Stomach (tissue), 9 donors: ENCODE results near the gene ODAPH. TPM values are rescaled to one million over a fixed set of nuclear protein-coding genes. Genes with fewer than 3 reads are reported as not detected.

Experiments used
- DNase-seq, 2 donors: peaks; one replicate each; pipeline versions ENCODE4 v3.0.0 to v3.0.0-alpha.2; 2013 to 2019
- H3K27ac ChIP-seq, 5 donors: fragments of 200-600 bp in 4 of 5; sonication (generic) in 4 of 5; one replicate each; pipeline ENCODE4 v1.5.1; 2013 to 2019; ENCODE audit warnings: mild to moderate bottlenecking in 1 of 5, moderate library complexity in 1 of 5
- H3K27me3 ChIP-seq, 3 donors: fragments of 200-600 bp; sonication (generic); one replicate each; pipeline ENCODE4 v1.5.1; 2017 to 2019; ENCODE audit warnings: mixed run types in 1 of 3
- H3K36me3 ChIP-seq, 4 donors: fragments of 200-600 bp; sonication (generic); 1 replicate in 3 of 4; 2 replicates in 1 of 4; pipeline ENCODE4 v1.5.1; 2016 to 2019
- H3K4me1 ChIP-seq, 4 donors: fragments of 200-600 bp; sonication (generic); one replicate each; pipeline ENCODE4 v1.5.1; 2016 to 2019
- H3K4me3 ChIP-seq, 4 donors: fragments of 200-600 bp; sonication (generic) in 3 of 4; one replicate each; pipeline ENCODE4 v1.5.1; 2016 to 2019; ENCODE audit warnings: mild to moderate bottlenecking in 1 of 4
- H3K9me3 ChIP-seq, 4 donors: fragments of 200-600 bp; sonication (generic); one replicate each; pipeline ENCODE4 v1.5.1; 2016 to 2019
- CTCF ChIP-seq, 7 experiments: fragments of 450-650 bp in 4 of 7; fragments of 200-600 bp in 3 of 7; sonication (generic) in 3 of 7; IDR thresholded peaks; one replicate each; pipeline ENCODE4 v1.5.1; 2016 to 2019; ENCODE audit warnings: antibody characterized with exemption in 7 of 7, control low read depth in 2 of 7, mild to moderate bottlenecking in 1 of 7
- EP300 ChIP-seq: sonication (generic); formaldehyde crosslinking; IDR thresholded peaks from one replicate; pipeline ENCODE4 v1.6.1; 2017; ENCODE audit warnings: antibody characterized with exemption
- POLR2A ChIP-seq, 4 donors: fragments of 450-650 bp; IDR thresholded peaks; one replicate each; pipeline ENCODE4 v1.6.1; 2016; ENCODE audit warnings: antibody characterized with exemption in 4 of 4, control low read depth in 2 of 4, mild to moderate bottlenecking in 1 of 4, moderate library complexity in 1 of 4
- POLR2AphosphoS5 ChIP-seq, 3 donors: sonication (generic); formaldehyde crosslinking; IDR thresholded peaks; one replicate each; pipeline ENCODE4 v1.6.1; 2016; ENCODE audit warnings: antibody characterized with exemption in 3 of 3
- WGBS, 5 donors: extraction: QIAGEN DNeasy Blood & Tissue Kit in 3 of 5; methylation state at CpG; one replicate each; pipeline versions ENCODE4 v1.1.5 to v1.1.7; 2013 to 2018; 5-methylcytosine and 5-hydroxymethylcytosine counted together
- intact Hi-C: fragments of 100-400 bp; cut with DNase I; formaldehyde crosslinking; loops from one replicate; pipeline ENCODE4 v1.15.1; 2023; ENCODE audit warnings: low total_unique reads
- polyA plus RNA-seq, 3 donors: library from polyadenylated mRNA; stranded (reverse); fragments of 200-250 nt; gene quantifications; one replicate each; pipeline ENCODE4 v1.2.3, GENCODE V29; 2013
- total RNA-seq, 5 donors: library from RNA; depleted of rRNA; stranded (reverse); fragments of >200 nt; gene quantifications; one replicate each; pipeline versions ENCODE4 v1.1.0 to v1.2.3, GENCODE V29; 2014 to 2016
- donor health status: healthy with polysubstance abuse.
- donor health status: Bipolar disorder and iron deficiency.
- donor health status: healthy.

The ODAPH gene
- total and polyA plus RNA-seq, 8 donors: 0.28 TPM; not detected in 7

DNA sequence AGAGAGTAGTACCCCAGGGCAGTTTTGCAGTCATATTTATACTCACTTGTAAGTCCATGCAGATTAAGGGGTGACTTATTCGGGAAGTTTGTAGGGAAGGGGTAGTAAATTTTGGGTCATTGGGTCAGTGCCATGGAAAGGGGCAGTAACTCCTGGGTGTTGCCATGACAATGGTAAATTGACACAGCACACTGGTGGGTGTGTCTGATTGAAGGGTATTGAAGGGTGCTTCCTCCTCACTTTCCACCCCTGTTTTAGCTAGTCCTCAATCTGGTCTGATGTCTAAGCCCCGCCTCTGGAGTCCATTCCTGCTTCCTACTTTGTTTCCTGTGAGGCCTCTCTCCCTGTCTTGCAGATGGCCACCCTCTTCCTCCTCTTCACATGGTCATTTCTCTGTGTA lies 11.9 kb downstream of the ODAPH start:
- Histone ChIP-seq H3K4me3 (no peak overlapping the region), H3K27ac (no peak overlapping the region), H3K27me3 (peaks cover 0 to 4% (median 0%) of the 10 kb centered on the region in 3 donors), H3K9me3 (no peaks in the 10 kb centered on the region), H3K4me1 (no peaks in the 10 kb centered on the region), H3K36me3 (no peaks in the 10 kb centered on the region)
- DNase-seq: no peak
- TF ChIP-seq POLR2A (IDR thresholded peaks at IDR 0.05) (no peak), POLR2AphosphoS5 (IDR thresholded peaks at IDR 0.05) (no peak), CTCF (IDR thresholded peaks at IDR 0.05) (no peak)
- WGBS, 5 donors: 81 to 94% (median 91%) methylated on average over 2 of the region's 2 CpGs
- intact Hi-C loops: no loop called here

DNA sequence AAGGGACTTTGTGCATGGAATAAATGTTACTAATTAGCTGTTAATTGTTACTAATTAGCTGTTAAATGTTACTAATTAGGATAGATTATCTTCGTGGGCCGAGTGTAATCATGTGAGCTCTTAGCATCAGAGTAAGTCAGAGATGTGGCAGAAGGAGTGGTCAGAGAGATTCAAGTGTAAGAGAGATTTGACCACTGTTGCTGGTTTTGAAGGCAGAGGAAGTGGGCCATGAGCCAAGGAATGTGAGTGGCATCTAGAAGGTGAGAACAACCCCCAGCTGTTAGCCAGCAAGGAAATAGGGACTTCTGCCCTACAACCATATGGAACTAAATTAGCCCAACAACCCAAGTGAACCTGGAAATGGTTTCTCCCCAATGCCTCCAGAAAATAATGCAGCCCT lies 28.2 kb downstream of the ODAPH start:
- WGBS, 5 donors: 79 to 90% (median 88%) methylated on average over 2 of the region's 2 CpGs
- Histone ChIP-seq H3K9me3 (no peaks in the 10 kb centered on the region), H3K36me3 (no peaks in the 10 kb centered on the region), H3K27me3 (no peaks in the 10 kb centered on the region), H3K4me3 (no peak overlapping the region), H3K4me1 (no peaks in the 10 kb centered on the region), H3K27ac (no peak overlapping the region)
- TF ChIP-seq POLR2AphosphoS5 (IDR thresholded peaks at IDR 0.05): no peak
- TF ChIP-seq EP300: no peak
- TF ChIP-seq CTCF (IDR thresholded peaks at IDR 0.05): no peak
- TF ChIP-seq POLR2A (IDR thresholded peaks at IDR 0.05): no peak
- intact Hi-C loops: no loop called here
- no peak for DNase-seq

DNA sequence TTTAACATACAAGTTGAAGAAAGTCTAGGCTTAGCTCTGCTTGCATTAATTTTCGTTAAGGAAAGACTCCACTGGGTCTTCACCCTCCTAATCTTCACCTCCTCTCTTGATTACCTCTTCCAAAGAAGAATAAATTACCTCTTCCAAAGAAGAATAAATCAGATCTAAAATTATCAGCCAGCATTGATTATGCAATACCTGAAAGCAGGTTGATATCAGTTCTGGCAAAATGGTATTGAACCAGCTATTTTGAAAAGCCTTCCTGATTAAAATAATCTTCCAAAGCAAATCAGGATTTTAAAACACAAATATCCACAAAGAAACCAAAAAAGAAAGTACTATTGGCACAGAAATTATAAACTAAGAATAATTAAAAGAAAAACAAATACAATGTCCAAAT lies 37.5 kb downstream of the ODAPH start:
- Histone ChIP-seq H3K36me3 (peaks cover 0 to 14% (median 0%) of the 10 kb centered on the region in 4 donors), H3K4me3 (no peak overlapping the region), H3K4me1 (no peaks in the 10 kb centered on the region), H3K9me3 (no peaks in the 10 kb centered on the region), H3K27ac (no peak overlapping the region), H3K27me3 (no peaks in the 10 kb centered on the region)
- WGBS, 5 donors: 41 to 82% (median 53%) methylated on average over 1 of the region's 1 CpG
- TF ChIP-seq CTCF (IDR thresholded peaks at IDR 0.05): no peak
- intact Hi-C loops: no loop called here
- DNase-seq: no peak

DNA sequence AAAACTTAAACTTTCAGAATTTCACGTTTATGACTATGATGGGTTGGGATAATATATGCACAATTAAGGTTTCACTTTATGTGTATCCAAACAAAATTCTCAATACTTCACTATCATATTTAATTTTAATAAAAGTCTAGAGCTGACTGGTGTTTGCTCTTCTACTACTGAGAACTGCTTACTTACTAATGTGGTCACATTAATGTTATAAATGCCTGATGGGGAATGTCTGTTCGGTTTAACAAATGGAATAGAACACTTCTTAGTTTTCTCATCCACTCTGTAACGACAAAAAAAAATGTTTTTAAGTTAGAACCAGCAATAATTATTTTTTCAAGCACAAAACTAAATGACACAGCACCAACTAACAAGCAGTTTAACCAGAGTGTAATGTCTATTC lies 40.2 kb downstream of the ODAPH start:
- DNase-seq: no peak
- Histone ChIP-seq H3K9me3 (no peaks in the 10 kb centered on the region), H3K36me3 (peaks cover 0 to 10% (median 0%) of the 10 kb centered on the region in 4 donors), H3K4me1 (no peaks in the 10 kb centered on the region), H3K4me3 (no peak overlapping the region), H3K27ac (no peak overlapping the region), H3K27me3 (no peaks in the 10 kb centered on the region)
- TF ChIP-seq EP300 (no peak), POLR2A (IDR thresholded peaks at IDR 0.05) (no peak), POLR2AphosphoS5 (IDR thresholded peaks at IDR 0.05) (no peak), CTCF (IDR thresholded peaks at IDR 0.05) (no peak)
- intact Hi-C loops: no loop called here
- 79 to 86% (median 83%) methylated on average over 3 of the region's 3 CpGs for WGBS, 5 donors
